ENCODE data around the gene BPIFB2.
"Not testable (repeated sequence)": the region's sequence is repeated elsewhere in the genome, so short reads cannot be mapped to it uniquely, and the experiment has no call there.

The BPIFB2 gene

DNA sequence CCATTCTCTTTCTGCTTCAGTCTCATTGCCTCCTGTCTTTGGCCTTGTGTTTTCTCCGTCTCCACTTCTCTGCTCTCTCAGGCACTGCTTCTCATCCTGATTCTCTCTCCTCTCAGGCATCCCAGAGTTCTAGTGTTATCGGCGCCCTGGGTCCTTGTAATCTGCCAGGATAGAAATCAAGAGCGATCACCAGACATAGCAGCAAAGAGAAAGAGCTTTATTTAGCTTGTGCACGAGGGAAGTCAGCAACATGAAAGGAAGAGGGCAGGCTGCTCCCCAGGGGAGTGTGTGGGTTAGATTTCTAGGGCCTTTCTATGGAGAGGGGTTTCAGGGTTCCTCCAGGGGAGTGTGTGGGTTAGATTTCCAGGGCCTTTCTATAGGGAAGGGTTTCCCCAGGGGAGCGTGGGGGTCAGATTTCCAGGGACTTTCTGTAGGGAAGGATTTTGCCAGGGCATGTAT lies 35.8 kb upstream of the BPIFB2 start:
- DNase-seq (ENCODE audit: low spot score), result no peak

DNA sequence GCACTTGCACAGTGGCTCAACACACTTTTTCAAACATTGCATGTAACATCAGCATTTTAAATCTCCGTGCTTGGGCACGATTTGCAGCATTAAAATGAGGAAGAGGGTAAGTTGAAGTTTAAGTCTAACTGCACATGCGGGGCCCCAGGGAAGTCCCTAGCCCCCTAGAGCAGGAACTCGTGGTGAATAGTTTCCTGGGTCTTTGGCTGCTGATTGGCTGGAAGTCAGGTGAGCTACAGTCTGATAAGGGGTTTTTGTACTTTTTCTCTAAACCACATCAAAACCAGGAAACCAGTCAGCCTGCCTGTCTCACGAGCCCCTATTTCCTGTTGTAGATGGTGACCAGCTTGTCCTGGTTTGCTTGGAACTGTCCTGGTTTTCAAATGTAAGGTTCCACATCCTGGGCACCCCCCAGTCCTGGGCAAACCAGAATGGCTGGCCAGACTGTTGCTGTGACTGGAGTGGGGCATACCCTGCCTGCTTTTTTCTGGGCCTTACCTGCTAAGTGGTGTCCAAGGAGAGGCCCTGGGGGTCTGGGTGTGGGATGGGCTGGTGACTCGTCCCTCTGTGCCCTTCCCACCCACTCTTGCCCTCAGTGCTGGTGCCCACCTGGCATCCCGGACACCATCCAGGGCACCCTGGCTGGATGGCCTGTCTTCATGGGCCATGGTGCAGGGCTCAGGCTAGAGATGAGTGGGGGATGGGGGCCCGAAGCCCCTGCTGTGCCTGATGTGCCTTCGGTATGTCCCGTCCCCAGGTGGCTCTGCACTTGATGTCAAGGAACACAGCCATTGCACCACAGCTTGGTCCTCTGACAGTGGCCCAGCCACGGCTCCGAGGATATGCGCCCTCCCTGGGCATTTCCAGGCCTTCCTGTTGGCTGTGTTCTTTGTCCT lies 35.1 kb upstream of the BPIFB2 start:
- no peak for DNase-seq (ENCODE audit: low spot score)

DNA sequence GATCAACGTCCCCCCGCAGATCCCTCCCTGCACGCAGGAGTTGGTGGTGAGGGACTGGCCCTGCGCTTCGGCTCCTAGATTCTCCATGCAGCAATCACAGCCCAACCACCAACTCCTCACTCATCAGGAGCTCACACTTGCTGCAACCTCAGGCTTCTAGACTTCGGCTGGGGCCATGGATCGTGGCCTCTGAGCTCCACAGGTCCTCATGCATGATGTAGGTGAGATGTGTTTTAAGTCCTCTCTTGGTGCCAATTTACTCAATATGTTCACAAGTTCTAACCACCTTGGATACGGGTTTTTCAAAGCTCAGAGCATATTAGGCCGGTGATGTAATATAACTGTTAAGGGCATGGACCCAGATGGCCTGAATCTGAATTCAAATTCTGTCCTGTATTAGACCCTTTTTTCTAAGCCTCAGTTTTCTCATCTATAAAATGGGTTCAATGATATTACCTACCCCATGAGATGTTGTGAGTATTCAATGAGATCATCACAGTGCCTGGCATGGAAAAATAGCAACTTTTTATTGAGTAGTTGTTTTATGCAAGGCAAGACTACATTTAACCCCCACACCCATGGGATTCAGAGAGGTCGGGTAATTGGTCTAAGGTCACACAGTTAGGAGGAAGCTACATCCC lies 34.3 kb upstream of the BPIFB2 start:
- no peak for DNase-seq (ENCODE audit: low spot score)

DNA sequence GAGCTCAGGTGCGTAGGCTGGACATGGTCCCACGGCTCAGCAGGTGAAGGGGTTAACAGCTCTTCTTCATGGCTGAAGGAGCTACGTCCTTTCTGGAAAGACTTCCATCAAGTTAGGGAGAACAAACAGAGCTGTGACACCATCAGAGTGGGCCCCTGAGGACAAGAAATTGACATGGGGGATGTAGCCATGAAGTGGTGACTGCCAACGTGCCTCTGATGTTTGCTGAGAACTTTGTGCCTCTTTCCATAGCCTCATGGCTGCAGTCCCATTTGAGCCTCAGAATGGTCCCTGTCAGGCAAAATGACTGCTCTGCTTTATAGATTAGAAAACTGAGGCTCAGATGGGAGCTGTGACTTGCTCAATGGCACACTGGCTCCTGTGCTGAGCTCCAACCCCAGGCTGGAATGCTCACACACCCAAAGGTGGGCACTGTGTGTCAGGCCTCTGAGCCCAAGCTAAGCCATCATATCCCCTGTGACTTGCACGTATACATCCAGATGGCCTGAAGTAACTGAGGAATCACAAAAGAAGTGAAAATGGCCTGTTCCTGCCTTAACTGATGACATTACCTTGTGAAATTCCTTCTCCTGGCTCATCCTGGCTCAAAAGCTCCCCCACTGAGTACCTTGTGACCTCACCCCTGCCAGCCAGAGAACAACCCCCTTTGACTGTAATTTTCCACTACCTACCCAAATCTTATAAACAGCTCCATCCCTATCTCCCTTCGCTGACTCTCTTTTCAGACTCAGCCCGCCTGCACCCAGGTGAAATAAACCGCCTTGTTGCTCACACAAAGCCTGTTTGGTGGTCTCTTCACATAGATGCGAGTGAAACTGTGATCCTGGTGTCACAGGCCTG lies 33.1 kb upstream of the BPIFB2 start:
- not testable (repeated sequence) for DNase-seq (ENCODE audit: low spot score)

- DNase-seq (ENCODE audit: low spot score), result not testable (repeated sequence)
Observed at GRCh38 chr20:32975121-32975520, 32.4 kb upstream of the BPIFB2 start.

DNA sequence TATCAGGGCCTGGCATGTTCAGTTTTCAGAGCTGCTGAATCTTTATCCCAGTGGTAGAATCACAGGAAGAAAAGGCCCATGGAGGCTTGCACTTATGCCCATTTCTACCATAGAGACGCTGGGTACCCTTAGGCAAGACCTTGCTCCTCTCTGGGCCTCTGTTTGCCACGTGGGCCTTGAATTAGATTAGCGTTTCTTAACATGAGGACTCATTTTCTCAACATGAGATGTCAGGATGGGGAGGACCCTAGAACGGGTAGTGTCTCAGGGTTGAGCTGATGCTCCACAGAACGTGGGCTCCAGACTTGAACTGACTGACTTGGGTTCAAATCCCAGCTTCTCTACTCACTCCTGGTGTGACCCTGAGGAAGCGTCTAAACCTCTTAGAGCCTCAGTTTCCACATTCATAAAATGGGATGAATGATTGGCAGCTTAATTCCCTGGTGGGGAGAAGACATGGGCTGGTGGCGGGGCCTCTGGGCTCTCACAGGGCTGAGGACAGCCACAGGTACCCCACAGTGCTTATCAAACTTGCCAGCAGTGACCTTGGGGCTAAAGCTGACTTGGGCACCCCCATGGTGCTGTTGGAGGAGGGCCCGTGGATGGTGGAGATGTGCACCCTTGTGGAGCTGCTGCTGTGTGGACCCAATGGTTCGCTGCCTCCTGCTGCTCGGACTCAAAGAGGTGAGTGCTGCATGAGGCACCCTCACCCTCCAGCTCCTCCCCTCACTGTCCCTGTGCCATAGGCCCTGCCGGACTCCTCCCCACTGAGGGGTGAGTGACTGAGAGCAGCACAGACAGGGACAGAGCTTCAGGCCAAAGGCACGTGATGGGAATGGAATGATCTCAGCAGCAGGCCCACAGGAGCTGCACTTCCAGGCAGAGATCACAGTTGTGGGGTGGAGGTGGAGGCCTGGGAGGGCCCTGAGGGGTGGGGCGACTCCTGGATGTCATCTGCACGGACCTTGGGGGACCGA lies 31.5 kb upstream of the BPIFB2 start:
- no peak for DNase-seq (ENCODE audit: low spot score)

- no peak for DNase-seq (ENCODE audit: low spot score)
Observed at GRCh38 chr20:32976746-32977145, 30.8 kb upstream of the BPIFB2 start.

DNA sequence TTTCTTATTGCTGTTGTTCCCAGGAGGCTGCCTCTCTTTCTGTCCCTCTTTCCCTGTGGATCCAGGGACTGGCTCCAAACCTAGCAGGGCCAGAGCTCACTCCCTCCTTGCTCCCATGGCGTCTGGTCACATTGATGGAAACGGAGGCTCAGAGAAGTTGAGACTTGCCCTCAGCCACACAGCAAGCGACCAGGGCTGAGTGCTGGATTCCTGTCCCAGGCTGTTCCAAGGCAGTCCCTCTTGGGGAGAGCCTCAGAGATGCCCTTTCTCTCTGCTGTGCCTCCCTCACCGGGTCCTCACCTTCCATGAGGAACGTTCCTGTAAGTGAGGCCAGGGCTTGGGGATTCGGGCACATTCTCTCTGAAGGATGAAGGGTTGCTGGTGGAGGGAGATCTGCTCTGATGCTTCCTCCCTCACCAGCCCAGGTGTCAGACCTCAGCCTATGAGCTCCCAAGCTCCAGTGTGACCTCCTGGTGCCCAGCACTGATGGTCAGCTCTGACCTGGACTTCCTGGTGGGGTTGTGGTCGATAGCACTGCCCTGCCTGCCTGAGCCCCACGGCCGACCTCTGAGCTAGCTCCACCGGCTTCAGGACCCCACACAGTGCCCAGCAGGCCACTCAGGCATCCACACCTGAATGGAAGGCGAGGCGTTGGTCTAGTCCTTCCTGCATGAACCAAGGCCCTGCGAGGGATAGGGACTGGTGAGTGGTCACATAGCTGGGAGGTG lies 30.1 kb upstream of the BPIFB2 start:
- no peak for DNase-seq (ENCODE audit: low spot score)

DNA sequence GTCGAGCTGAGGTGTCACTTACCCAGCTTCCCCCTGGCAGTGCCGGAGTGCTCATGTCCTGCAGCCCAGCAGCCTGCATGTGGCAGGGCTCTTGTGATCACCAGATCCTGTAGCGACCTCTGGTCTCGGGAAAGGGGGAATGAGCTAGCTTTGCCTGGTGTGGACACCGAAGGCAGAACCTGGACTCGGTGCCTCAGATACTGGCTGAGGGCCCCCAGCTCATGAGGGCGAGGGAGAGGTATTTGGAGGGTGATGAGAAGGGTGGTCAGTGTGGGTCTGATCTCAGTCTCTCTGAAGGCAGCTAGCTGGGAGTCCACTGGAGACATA lies 29.5 kb upstream of the BPIFB2 start:
- DNase-seq (ENCODE audit: low spot score), result no peak

GRCh38 chr20:32979201-32979998 lies 28.1 kb upstream of the BPIFB2 start:
- DNase-seq (ENCODE audit: low spot score), result no peak

DNA sequence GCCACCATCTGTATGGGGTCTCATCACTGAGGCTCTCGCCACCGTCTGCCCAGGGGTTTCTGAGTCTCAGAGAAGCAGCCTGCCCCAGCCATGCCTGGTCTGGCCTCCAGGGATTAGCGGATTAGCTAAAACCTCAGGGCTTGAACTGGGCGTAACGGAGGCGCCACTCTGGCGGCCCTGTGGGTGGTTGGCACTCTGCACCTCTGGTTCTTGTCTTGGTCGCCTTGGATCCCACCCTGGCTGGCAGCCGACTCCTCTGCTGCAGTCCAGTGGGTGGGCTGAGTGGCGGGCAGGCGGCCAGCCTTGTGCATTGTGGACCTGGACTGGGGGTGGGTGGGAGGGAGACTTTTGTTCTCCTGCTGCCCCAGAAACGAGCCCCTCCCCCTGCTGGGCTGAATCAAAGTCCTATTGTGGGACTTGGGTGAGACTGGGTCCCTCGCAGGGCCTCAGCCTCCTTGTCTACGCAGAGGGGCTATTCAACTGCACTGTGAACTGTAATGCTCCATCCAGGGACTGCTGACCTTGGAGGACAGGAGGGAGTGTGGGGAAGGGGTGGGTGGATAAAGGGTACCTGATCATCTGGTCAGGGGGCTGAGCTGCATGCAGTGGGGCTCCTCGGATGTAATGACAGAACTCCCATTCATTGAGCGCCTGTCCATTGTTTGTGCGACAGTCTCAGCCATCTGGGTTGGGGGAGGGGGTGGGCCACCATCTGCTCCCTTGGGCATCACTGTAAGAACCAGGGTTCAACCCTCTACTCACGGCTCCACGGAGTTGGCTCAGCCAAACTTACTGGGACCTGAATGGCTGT lies 27.2 kb upstream of the BPIFB2 start:
- no peak for DNase-seq (ENCODE audit: low spot score)

GRCh38 chr20:32980990-32981389 lies 26.5 kb upstream of the BPIFB2 start:
- no peak for DNase-seq (ENCODE audit: low spot score)

DNA sequence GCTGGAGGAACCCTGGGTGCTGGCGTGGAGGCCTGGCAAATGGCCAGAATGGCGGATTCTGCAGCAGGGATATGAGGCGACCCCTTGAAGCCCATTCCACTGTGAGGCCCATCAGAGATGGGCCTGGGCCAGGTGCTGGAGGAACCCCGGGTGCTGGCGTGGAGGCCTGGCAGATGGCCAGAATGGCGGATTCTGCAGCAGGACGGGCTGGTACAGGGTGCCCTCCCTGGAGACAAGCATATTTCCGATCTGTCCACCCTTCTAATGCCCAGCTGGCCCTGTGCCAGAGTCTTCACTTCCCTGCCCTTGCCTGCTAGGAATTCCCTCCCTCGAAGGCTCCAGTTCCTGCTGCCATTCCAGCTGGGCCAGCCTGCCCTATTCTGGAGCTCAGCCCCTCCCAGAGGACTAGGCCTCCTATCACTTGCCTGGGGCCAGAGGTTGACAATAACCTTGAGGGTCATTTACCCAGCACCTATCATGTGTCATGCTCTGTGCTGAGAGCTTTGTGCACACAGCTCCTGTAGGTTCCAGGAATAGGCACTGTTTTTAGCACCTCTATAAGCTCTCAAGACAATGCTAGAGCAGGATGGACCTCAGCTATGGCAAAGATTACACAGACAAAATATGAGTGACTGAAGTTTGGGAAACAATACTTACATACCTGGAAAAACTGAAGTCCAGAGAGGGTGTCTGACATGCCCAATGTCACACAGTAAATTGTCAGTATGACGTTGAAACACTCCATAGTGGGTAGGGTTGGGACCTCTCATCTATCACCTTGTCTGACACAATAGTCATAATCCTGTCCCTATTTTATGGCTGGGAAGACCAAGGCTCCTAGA lies 24.7 kb upstream of the BPIFB2 start:
- no peak for DNase-seq (ENCODE audit: low spot score)

DNA sequence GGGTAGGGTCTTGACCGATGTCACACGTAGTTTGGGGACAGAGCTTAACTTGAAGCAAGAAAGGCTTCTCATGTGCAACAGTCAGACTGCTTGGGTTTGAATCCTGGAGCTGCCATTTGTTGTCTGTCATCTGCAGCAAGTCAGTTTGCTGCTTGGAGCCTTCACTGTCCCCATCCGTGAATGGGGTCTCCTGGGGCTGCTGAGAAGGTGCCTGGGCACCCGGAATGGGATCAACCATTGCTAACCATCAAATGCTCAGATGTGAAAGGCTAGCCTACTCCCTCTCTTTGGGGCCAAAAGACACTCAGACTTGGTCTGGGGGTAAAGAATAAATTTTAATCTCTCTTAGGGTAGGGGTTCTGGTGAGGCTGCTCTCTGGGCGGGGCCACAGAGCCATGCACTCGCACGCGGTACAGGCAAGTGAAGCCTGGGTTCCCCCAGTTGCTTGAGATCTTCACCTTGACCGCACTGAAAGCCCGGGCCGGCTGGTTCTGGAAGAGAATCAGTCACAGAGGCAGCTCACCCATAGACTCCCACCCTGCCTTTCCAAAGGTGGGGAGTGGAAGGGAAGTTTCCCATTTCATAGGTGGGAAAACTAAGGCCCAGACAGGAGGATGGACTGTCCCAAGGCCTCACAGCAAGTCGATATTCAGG lies 23.9 kb upstream of the BPIFB2 start:
- DNase-seq (ENCODE audit: low spot score), result no peak

DNA sequence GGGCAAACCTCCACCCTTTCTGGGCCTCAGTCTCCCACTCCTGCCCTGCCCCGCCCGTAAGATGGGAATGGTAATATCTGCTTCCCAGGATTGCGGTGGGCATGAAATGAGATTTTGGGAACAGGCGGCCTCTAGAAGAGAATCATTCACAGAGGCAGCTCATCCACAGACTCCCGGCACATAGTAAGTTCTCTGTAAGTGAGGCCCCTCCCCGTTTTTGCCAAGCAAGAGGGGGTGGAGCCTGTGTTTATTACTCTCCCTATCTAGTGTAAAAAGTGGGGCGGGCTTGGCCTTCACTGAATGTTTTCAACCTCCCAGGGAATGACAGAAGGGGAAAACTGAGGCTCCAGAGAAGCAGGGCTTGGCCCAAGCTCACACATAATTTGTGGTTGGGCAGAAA lies 23.3 kb upstream of the BPIFB2 start:
- no peak for DNase-seq (ENCODE audit: low spot score)

DNA sequence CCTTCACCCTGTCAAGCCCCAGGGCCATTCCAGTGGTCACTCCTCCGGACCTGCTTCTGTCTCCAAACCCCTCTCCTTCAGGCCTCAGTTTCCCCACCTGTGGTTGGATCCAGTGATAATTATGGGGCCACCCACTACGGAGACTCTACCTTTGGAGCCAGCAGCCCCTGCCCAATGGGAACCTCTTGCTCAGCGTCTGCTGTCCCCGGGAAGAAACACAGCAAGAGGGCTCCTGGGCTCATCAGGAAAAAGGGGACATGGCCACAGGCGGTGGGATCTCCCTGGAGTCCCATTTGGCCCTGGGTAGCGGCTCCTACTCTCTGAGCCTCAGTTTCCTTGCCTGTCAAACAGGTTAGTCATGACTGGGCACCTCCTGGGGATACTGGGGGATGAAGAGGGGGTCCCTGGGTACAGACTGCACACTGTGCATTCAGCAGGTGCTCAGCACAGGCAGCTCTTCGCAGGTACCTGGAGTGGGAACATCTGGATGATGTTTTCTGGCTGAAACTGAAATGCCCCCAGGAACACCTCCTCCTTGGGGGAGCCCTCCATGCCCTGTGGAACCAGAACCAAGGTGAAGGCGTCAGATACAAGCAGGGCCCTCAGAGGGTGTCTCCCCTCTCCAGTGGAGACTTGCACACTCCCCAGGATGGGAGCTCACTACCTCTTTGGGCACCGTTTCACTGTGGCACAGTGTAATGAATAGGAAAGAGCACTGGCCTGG lies 22.7 kb upstream of the BPIFB2 start:
- DNase-seq (ENCODE audit: low spot score), result no peak

- DNase-seq (ENCODE audit: low spot score), result no peak
Observed at GRCh38 chr20:32985596-32985995, 21.9 kb upstream of the BPIFB2 start.
